Rectal smooth muscle tissue (tissue), 1 donor: ENCODE results near the gene RASEF.

Experiments
- H3K27ac ChIP-seq: one replicate; pipeline ENCODE4 v1.7.0; 2013; ENCODE audit warnings: low read depth, low read length, inconsistent platforms
- H3K27me3 ChIP-seq: one replicate; pipeline ENCODE4 v1.7.0; 2013; ENCODE audit warnings: low read length; ENCODE audit not compliant: control insufficient read depth, insufficient read depth
- H3K36me3 ChIP-seq: one replicate; pipeline ENCODE4 v1.7.0; 2013; ENCODE audit warnings: low read length; ENCODE audit not compliant: control insufficient read depth, insufficient read depth
- H3K4me1 ChIP-seq: one replicate; pipeline ENCODE4 v1.7.0; 2013; ENCODE audit warnings: low read length; ENCODE audit not compliant: control insufficient read depth, insufficient read depth
- H3K4me3 ChIP-seq: one replicate; pipeline ENCODE4 v1.7.0; 2013; ENCODE audit warnings: low read length
- H3K9ac ChIP-seq: one replicate; pipeline ENCODE4 v1.7.0; 2013; ENCODE audit warnings: low read length

Gene RASEF

DNA sequence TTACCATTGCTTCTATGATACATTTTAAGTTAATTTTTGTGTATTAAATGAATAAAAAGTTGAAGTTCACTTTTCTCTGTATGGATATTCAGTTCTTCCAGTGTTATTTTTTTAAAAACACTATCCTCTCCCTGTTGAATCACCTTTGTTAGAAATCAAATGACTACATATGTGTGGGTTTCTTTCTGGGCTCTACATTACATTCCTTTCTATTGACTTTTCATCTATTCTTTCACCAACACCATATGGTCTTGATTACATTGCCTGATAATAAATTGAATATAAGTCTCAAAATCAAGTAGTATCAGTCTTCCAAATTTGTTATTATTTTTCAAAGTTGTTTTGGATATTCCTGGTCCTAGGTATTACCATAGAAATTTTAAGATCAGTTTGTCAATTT lies 7.3 kb upstream of the RASEF start:
- no peaks in the 10 kb centered on the region for H3K4me1 ChIP-seq
- H3K27me3 ChIP-seq = no peaks in the 10 kb centered on the region
- no peaks in the 10 kb centered on the region for H3K36me3 ChIP-seq
- no peak overlapping the region for H3K9ac ChIP-seq
- no peak overlapping the region for H3K4me3 ChIP-seq
- H3K27ac ChIP-seq = no peak overlapping the region

DNA sequence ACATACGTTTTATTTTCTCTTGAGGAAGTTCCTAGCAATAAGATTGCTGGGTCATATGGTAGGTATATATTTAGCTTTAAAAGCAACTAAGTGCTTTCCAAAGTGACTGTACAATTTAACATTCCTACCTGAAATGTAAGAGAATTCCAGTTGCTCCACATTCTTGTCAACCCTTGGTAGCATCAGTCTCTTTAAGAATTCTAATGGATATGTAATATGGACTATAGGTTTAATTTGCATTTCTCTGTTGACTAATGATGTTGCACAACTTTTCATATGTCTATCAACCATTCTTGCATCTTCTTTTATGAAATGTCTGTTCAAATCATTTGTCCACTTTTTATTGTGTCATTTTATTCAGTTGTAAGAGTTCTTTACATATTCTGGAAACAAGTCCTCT lies 6.7 kb upstream of the RASEF start:
- Histone ChIP-seq H3K36me3 (no peaks in the 10 kb centered on the region), H3K27me3 (no peaks in the 10 kb centered on the region), H3K4me3 (no peak overlapping the region), H3K27ac (no peak overlapping the region), H3K9ac (no peak overlapping the region), H3K4me1 (no peaks in the 10 kb centered on the region)

DNA sequence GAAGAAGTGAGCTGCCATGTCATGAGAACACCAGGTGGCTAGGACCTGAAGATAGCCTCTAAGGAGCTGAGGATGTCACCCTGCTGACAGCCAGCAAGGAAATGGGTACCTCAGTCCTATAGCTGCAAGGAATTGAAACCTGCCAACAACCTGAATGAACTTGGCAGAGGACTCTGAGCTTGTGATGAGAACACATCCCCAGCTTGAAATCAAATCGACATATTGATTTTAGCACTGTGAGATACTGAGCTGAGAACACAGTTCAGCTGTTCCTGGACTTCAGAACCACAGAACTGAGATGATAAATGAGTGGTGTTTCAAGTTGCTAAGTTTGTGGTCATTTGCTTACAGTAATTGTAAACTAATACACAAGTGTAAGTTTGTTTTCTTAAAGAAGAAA lies 5.5 kb upstream of the RASEF start:
- no peak overlapping the region for H3K4me3 ChIP-seq

DNA sequence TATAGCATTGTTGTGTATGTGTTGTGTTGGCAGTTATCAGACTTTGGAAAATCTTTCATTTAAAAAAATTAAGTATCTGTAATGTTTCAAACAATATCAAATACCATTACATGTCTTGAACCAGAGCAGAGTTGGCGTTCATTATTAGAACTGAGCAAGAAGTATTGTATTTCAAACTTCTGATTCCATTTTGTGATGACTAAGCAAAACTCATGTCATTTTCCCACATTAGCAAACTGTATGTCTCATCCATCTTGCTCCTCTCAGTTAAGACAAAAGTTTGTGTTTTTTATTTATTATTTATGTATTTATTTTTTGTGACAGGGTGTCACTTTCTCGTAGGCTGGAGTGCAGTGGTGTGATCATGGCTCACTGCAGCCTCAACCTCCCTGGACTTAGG lies 4.6 kb upstream of the RASEF start:
- Histone ChIP-seq H3K36me3 (no peaks in the 10 kb centered on the region), H3K9ac (no peak overlapping the region), H3K4me1 (no peaks in the 10 kb centered on the region), H3K4me3 (no peak overlapping the region), H3K27me3 (peaks cover 2% of the 10 kb centered on the region), H3K27ac (no peak overlapping the region)

More for the DNA sequence above, 5.5 kb upstream of the RASEF start:
- no peaks in the 10 kb centered on the region for H3K27me3 ChIP-seq
- no peaks in the 10 kb centered on the region for H3K4me1 ChIP-seq
- H3K27ac ChIP-seq = no peak overlapping the region
- no peaks in the 10 kb centered on the region for H3K36me3 ChIP-seq
- H3K9ac ChIP-seq = no peak overlapping the region

DNA sequence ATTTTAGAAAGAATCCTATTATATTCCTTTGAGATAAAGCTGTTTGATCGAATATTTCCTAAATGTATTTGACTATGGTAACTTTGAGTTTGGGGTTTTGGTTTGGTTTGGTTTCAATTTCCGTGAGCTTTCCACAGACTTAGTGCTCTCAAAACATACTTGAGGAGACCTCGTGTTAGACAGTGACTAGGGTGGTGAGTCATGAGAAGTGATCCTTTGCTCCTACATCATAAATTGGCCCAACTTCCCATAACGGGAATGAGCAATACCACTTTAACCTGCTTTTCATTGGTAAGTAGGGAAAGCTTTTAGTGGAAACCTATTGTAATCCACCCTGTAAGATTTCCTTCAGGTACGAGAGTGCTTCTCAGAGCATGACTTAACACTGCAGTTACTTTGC lies 3.8 kb upstream of the RASEF start:
- Histone ChIP-seq H3K4me3 (no peak overlapping the region), H3K27ac (no peak overlapping the region), H3K9ac (no peak overlapping the region), H3K27me3 (peaks cover 2% of the 10 kb centered on the region), H3K4me1 (no peaks in the 10 kb centered on the region), H3K36me3 (no peaks in the 10 kb centered on the region)

DNA sequence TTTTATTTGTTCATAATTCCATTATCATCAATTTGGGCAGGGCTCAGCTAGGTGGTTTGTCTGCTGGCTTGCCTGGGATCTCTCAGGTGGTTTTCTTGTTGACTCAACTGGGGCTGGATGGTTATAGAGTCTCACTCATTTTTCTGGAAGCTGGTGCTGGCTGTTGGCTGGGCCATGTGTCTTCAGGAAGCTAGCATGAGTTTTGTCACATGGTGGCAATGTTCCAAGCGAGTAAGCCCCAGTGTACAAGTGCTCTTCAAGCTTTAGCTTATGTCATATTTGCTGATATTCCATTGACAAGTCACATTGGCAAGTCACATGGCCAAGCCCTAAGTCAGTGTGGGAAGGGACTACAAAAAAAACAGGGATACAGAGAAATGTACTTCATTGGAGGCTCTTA lies 2.3 kb upstream of the RASEF start:
- Histone ChIP-seq H3K36me3 (no peaks in the 10 kb centered on the region), H3K4me3 (no peak overlapping the region), H3K27me3 (peaks cover 2% of the 10 kb centered on the region), H3K4me1 (no peaks in the 10 kb centered on the region), H3K9ac (no peak overlapping the region), H3K27ac (no peak overlapping the region)

DNA sequence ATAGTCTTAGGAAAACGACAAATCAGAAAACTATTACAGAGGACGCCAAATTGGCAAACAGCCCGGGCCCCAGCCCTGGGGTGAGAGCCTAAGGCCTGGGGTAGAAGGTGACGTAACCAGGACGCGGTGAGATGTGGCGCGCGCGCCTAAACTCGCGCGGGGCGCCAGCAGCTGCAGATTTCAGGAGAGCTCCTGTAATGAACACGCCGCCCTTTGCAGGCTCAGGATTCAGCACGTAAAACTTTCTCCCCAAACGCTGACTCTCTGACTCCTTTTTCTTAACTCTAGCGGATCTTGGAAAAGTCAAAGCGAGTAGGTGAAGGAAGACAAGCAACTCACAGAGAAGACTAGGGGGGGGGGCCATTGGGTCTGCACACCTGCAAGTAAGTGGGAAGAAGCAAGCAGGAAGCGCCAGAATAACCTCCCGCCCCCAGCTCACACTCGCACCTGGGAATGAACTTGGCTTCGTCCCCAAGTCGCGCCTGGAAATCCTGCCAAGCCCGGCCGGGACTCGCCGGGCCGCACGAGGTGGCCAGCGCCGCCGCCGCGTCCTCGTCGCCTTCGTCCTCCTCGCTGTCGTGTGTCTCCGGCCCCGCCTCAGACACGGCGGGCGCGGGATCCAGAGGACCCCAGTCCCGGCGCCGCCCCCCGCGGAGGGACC lies 822 bp downstream of the RASEF start:
- H3K36me3 ChIP-seq = no peaks in the 10 kb centered on the region
- peak overlapping the region; percentile 64 for H3K4me3 ChIP-seq
- H3K27me3 ChIP-seq = peaks cover 2% of the 10 kb centered on the region
- no peaks in the 10 kb centered on the region for H3K4me1 ChIP-seq
- no peak overlapping the region for H3K27ac ChIP-seq
- H3K9ac ChIP-seq = no peak overlapping the region

DNA sequence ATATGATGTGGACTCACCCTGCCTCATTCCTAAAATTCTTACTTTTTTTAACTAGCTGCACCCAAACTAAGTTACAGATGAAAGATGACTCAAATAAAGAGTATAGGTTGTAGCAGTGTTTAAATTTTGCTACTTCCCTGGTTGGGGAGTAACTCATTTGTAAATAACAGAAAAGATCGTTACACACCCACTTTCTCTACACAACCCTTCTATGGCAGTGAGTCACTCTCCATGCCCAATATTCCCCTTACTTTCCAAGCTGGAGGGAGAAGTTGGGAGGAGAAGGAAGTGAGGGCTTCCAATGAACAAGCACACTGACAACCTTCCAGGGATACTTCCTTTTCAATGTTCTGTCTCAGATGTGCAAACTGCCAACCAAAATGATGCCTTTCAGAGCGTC lies 1.9 kb downstream of the RASEF start:
- peaks cover 2% of the 10 kb centered on the region for H3K27me3 ChIP-seq
- no peaks in the 10 kb centered on the region for H3K36me3 ChIP-seq
- H3K27ac ChIP-seq = no peak overlapping the region
- H3K4me1 ChIP-seq = no peaks in the 10 kb centered on the region
- no peak overlapping the region for H3K9ac ChIP-seq
- peak overlapping the region; percentile 64 for H3K4me3 ChIP-seq

DNA sequence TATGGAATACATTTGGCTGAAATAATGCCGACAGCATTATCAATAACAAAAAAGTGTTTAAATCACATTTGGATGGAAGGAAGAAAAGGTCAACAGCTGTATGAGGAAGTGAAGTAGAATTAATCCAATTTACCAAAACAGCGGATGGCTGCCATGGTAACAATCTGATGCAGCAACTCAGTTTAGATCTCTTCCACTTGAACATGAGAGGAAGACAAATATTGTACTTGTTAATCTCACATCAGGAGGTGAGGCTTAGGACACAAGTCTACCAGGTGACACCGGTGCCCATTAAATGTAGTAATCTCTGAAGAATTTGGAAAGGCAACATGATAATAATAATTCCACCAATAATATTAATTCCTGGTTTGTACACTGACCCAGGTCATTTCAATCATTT lies 2.4 kb downstream of the RASEF start:
- peak overlapping the region; percentile 13 for H3K4me3 ChIP-seq
- H3K4me1 ChIP-seq = no peaks in the 10 kb centered on the region
- H3K27ac ChIP-seq = no peak overlapping the region
- H3K9ac ChIP-seq = no peak overlapping the region
- peaks cover 2% of the 10 kb centered on the region for H3K27me3 ChIP-seq
- no peaks in the 10 kb centered on the region for H3K36me3 ChIP-seq

DNA sequence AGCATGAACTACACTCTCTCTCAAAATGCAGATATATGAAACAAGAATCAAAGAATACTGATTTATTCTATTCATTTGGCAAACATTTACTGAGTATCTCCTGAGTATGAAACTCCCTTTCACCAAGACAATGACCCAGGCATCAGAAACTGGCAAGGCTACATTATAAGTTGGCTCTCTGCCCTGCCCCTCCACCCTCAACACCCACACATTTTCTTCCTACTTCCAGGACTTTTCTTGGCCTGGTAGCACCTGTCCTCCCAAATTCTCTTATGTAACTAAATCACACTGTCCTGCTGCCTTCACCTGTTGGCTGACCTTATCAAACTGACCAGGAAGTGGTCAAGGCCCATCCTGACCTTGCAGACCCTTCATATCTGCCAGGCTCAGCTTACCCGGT lies 3.5 kb downstream of the RASEF start:
- Histone ChIP-seq H3K36me3 (no peaks in the 10 kb centered on the region), H3K4me3 (no peak overlapping the region), H3K9ac (no peak overlapping the region), H3K4me1 (no peaks in the 10 kb centered on the region), H3K27ac (no peak overlapping the region), H3K27me3 (peaks cover 2% of the 10 kb centered on the region)

DNA sequence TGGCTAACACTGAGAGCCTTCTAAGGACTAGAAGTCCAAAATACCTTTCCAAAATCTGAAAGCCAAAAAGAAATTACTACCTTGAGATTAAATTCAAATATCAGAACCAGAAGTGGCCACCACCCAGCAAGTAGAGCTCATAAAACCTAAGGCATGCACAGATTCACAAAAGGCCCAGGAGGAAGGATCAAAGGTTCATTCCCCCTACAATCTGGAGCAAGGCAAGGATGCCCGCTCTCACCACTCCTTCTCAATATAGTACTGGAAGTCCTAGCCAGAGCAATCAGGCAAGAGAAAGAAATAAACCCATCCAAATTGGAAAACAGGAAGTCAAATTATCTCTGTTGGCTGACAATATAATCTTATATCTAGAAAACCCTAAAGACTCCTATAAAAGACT lies 6.0 kb downstream of the RASEF start:
- no peak overlapping the region for H3K4me3 ChIP-seq
- H3K36me3 ChIP-seq = no peaks in the 10 kb centered on the region
- no peaks in the 10 kb centered on the region for H3K4me1 ChIP-seq
- no peak overlapping the region for H3K9ac ChIP-seq
- H3K27ac ChIP-seq = no peak overlapping the region
- H3K27me3 ChIP-seq = no peaks in the 10 kb centered on the region

DNA sequence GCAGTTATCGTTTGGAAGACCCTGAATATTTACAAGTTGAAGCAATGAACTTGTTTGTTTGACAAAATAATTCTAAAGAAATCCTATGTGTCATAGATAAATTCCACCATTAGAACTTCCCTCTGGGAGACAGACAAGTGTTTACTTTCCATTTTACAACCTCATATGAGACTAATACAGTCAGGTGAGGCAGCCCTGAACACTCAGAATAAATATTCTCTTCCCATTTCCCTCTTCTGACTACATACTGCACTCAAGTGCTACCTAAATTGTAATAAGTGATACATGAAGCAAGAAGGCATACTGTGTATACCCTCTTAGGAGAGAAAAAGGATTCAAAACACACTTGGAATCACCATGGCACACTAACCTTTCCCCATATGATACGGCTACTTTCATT lies 6.8 kb downstream of the RASEF start:
- no peaks in the 10 kb centered on the region for H3K4me1 ChIP-seq
- no peak overlapping the region for H3K4me3 ChIP-seq
- H3K9ac ChIP-seq = no peak overlapping the region
- no peak overlapping the region for H3K27ac ChIP-seq
- H3K27me3 ChIP-seq = no peaks in the 10 kb centered on the region
- H3K36me3 ChIP-seq = no peaks in the 10 kb centered on the region

DNA sequence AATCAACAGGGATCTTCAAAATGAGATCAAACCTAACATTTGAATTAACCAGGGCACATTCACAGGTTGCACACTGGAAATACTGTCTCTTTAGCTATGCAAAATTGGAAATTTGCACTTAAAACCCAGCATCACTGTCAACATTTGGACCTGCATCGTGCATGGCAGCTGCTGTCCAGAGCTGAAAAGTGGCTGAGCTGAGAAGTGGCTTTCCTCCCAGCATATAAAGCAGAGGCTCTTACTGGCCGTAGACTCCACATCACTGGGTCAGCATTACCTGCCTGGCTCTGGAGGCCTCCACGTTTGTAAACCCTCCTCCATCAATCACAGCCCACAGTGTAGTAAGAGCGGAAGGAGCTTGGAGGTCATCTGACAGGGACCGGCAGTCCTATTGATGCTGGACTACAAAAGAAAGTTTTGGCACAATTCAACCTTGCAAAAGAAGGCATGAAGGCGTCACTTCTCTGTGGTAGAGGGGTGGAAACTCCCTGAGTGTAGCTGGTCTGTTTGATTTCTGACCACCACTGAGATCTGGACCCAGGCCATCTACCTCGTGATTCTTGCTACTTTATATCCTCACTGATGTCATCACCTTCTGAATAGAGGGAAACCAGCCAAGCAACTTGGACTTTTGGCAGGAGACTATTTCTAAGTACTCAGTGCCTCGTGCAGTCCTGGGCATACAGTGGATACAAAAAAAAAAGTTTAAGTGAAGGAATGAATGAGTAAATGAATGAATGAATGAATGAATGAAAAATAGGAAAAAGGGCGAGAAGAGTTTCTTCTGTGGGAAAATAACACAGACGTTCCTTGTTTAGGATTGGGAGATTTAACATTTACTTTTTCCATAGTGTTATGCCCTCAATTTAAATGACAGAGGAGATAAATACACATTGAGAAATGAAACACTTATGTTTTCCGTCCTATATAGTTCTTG lies 14.8 kb downstream of the RASEF start:
- Histone ChIP-seq H3K9ac (no peak overlapping the region), H3K27ac (no peak overlapping the region), H3K36me3 (no peaks in the 10 kb centered on the region), H3K4me3 (no peak overlapping the region), H3K4me1 (no peaks in the 10 kb centered on the region), H3K27me3 (no peaks in the 10 kb centered on the region)
